B cell (primary cell): ENCODE results near the gene SGF29. TPM values are rescaled to one million over a fixed set of nuclear protein-coding genes. Genes with fewer than 3 reads are reported as not detected.

Experiments
- ATAC-seq: fragments of 200-7000 bp; cut with Tn5 transposase; one replicate; pipeline ENCODE4 v1.10.0; 2021; ENCODE audit warnings: low read depth, mild to moderate bottlenecking, moderate number of reproducible peaks, moderate library complexity
- CTCF ChIA-PET: fragments of 350-600 bp; sonication (Branson Sonifier 250); formaldehyde crosslinking; loops from one replicate; lab custom pipeline; 2021; ENCODE audit warnings: antibody characterized with exemption, inconsistent platforms; lab: Charles Lee
- POLR2A ChIA-PET: fragments of 350-600 bp; sonication (Branson Sonifier 250); formaldehyde crosslinking; loops from one replicate; lab custom pipeline; 2021; ENCODE audit warnings: antibody characterized with exemption; lab: Charles Lee
- DNase-seq: peaks from one replicate; pipeline ENCODE4 v3.0.0; 2013
- H2AFZ ChIP-seq: 2 replicates; pipeline ENCODE4 v1.6.1; 2012; ENCODE audit warnings: mild to moderate bottlenecking, low read depth, low read length; ENCODE audit not compliant: insufficient read depth, poor library complexity, severe bottlenecking
- H3K27ac ChIP-seq, 2 donors: 1 replicate in 1 of 2; 2 replicates in 1 of 2; pipeline ENCODE4 v1.5.1; 2012 to 2013; ENCODE audit warnings: low read length in 2 of 2, mild to moderate bottlenecking in 2 of 2, moderate library complexity in 1 of 2
- H3K27me3 ChIP-seq, 4 experiments: fragments of 200-600 bp in 1 of 4; sonication (generic) in 1 of 4; replicated peaks in 1 of 4; 1 replicate in 2 of 4; 2 replicates in 2 of 4; pipeline versions ENCODE4 v1.6.1 to v1.7.0; 2013 to 2016; ENCODE audit warnings: low read length in 3 of 4, mild to moderate bottlenecking in 2 of 4, mixed read lengths in 1 of 4, moderate library complexity in 1 of 4; ENCODE audit not compliant: insufficient read depth in 4 of 4, control insufficient read depth in 3 of 4; ENCODE audit errors: control extremely low read depth in 1 of 4
- H3K36me3 ChIP-seq, 2 experiments: replicated peaks in 1 of 2; 1 replicate in 1 of 2; 2 replicates in 1 of 2; pipeline versions ENCODE4 v1.6.1 to v1.7.1; 2013; ENCODE audit warnings: low read length in 1 of 2; ENCODE audit not compliant: insufficient read depth in 2 of 2, control insufficient read depth in 1 of 2; ENCODE audit errors: control extremely low read depth in 1 of 2, extremely low read depth in 1 of 2
- H3K4me1 ChIP-seq, 2 donors: fragments of 200-600 bp in 1 of 2; sonication (generic) in 1 of 2; 1 replicate in 1 of 2; 2 replicates in 1 of 2; pipeline versions ENCODE4 v1.5.1 to v1.6.1; 2013 to 2017; ENCODE audit warnings: low read length in 2 of 2; ENCODE audit not compliant: control insufficient read depth in 2 of 2, insufficient read depth in 2 of 2
- H3K4me2 ChIP-seq: replicated peaks from 2 replicates; pipeline ENCODE3; 2012; ENCODE audit warnings: mild to moderate bottlenecking, low read depth, low read length; ENCODE audit not compliant: poor library complexity, severe bottlenecking
- H3K4me3 ChIP-seq, 5 experiments: fragments of 200-600 bp in 1 of 5; sonication (generic) in 1 of 5; 1 replicate in 3 of 5; 2 replicates in 2 of 5; pipeline versions ENCODE4 v1.5.1 to v1.7.0; 2011 to 2016; ENCODE audit warnings: low read length in 4 of 5, mild to moderate bottlenecking in 4 of 5, low read depth in 2 of 5, control low read depth in 1 of 5, moderate library complexity in 1 of 5; ENCODE audit not compliant: insufficient read depth in 1 of 5; ENCODE audit errors: control extremely low read depth in 1 of 5, extremely low read depth in 1 of 5
- H3K79me2 ChIP-seq: fragments of 200-600 bp; sonication (generic); one replicate; pipeline ENCODE4 v1.6.0; 2016; ENCODE audit warnings: low read length; ENCODE audit not compliant: control insufficient read depth, insufficient read depth
- H3K9ac ChIP-seq: fragments of 200-600 bp; sonication (generic); 2 replicates; pipeline ENCODE4 v1.6.1; 2017; ENCODE audit warnings: mild to moderate bottlenecking, low read length, moderate library complexity
- H3K9me3 ChIP-seq, 3 donors: one replicate each; pipeline versions ENCODE4 v1.6.1 to v1.7.1; 2013; ENCODE audit warnings: low read length in 2 of 3; ENCODE audit not compliant: control insufficient read depth in 2 of 3, insufficient read depth in 1 of 3; ENCODE audit errors: control extremely low read depth in 1 of 3
- H4K20me1 ChIP-seq: 2 replicates; pipeline ENCODE4 v1.6.0; 2012; ENCODE audit warnings: mild to moderate bottlenecking, low read length; ENCODE audit not compliant: insufficient read depth, control insufficient read depth, poor library complexity, severe bottlenecking
- H3K27ac Mint-ChIP-seq: one replicate; pipeline ENCODE4 v1.8.0; 2021; ENCODE audit warnings: mixed read lengths
- H3K27me3 Mint-ChIP-seq: one replicate; pipeline ENCODE4 v1.8.0; 2021; ENCODE audit warnings: mixed read lengths
- H3K4me1 Mint-ChIP-seq: one replicate; pipeline ENCODE4 v1.8.0; 2021; ENCODE audit warnings: mixed read lengths
- H3K4me3 Mint-ChIP-seq: one replicate; pipeline ENCODE4 v1.8.0; 2021; ENCODE audit warnings: mixed read lengths
- H3K9me3 Mint-ChIP-seq: one replicate; pipeline ENCODE4 v1.8.0; 2022; ENCODE audit warnings: mixed read lengths; ENCODE audit not compliant: insufficient read depth
- CTCF ChIP-seq: fragments of 200-600 bp; IDR thresholded peaks from one replicate; pipeline ENCODE4 v1.8.0; 2022; ENCODE audit warnings: antibody characterized with exemption, mild to moderate bottlenecking
- EZH2 ChIP-seq: IDR thresholded peaks from 2 replicates; pipeline ENCODE4 v1.6.1; 2012; ENCODE audit warnings: borderline replicate concordance, low read depth, mild to moderate bottlenecking, moderate library complexity, low read length; ENCODE audit not compliant: insufficient read depth, poor library complexity, severe bottlenecking
- WGBS: methylation state at CpG from one replicate; pipeline ENCODE4 v1.1.5; 2013; ENCODE audit warnings: missing lambda C conversion rate; ENCODE audit not compliant: insufficient coverage; 5-methylcytosine and 5-hydroxymethylcytosine counted together
- intact Hi-C: fragments of 100-400 bp; cut with micrococcal nuclease; formaldehyde crosslinking; loops from one replicate; pipeline ENCODE4 v1.10.0; 2022
- polyA plus RNA-seq: library from polyadenylated mRNA; depleted of rRNA; stranded (reverse); fragments of >200 nt; gene quantifications from 2 replicates; pipeline ENCODE4 v1.2.3, GENCODE V29; 2012
- total RNA-seq, 2 donors: library from RNA; stranded (reverse); fragments of 120-200 nt in 1 of 2; gene quantifications; 1 replicate in 1 of 2; 2 replicates in 1 of 2; pipeline versions ENCODE4 v1.2.3 to v1.2.4, GENCODE V29; 2013 to 2022

Gene SGF29
- total and polyA plus RNA-seq, 2 donors (not counting 1 experiment from before 2014, with no cell fraction given) = 24.0 to 52.9 TPM

- no peak within 1 kb of the TSS for H3K4me2 ChIP-seq
- intact Hi-C loops = no loop called here
- TF ChIP-seq EZH2 = no peak
- no peak for TF ChIP-seq CTCF
- ChIA-PET POLR2A (no interaction called here), CTCF (no interaction called here)
- H3K36me3 ChIP-seq = no peaks in the 10 kb centered on the region
- WGBS = 76% methylated on average over 8 of the region's 11 CpGs
- DNase-seq = no peak
- no peaks in the 10 kb centered on the region for H3K79me2 ChIP-seq
- no peak within 1 kb of the TSS for H3K4me3 ChIP-seq
- Mint-ChIP-seq H3K4me3 (no peak within 1 kb of the TSS), H3K27me3 (no peaks in the 10 kb centered on the region), H3K9me3 (no peaks in the 10 kb centered on the region), H3K4me1 (peaks cover 1% of the 10 kb centered on the region), H3K27ac (no peak within 1 kb of the TSS)
- no peak within 1 kb of the TSS for H3K9ac ChIP-seq
- no peak for ATAC-seq
- H3K9me3 ChIP-seq = no peaks in the 10 kb centered on the region
- no peaks in the 10 kb centered on the region for H3K27me3 ChIP-seq
- H2AFZ ChIP-seq = no peak within 1 kb of the TSS
- H3K4me1 ChIP-seq = no peaks in the 10 kb centered on the region
- no peaks in the 10 kb centered on the region for H4K20me1 ChIP-seq
- no peak within 1 kb of the TSS for H3K27ac ChIP-seq
Observed at GRCh38 chr16:28609631-28610594, 56.2 kb downstream of the SGF29 start, which contains the start of gene SULT1A1. TSS of gene SULT1A1 (minus strand) at chr16:28610044. CDS start at chr16:28608855, 1,189 bp downstream.
